HG02870 (cell line): ENCODE data around the gene BEST3.
A peak's percentile ranks its signal among the peaks of the same experiment; 100 is the strongest.

Experiments used
- ATAC-seq: cut with Tn5 transposase; IDR thresholded peaks from one replicate; pipeline ENCODE4 v1.9.1; 2021; ENCODE audit warnings: mild to moderate bottlenecking, moderate library complexity; ENCODE audit not compliant: unreplicated experiment

Gene BEST3

GRCh38 chr12:69698769-69699540 lies at the start of gene BEST3:
BEST3 (minus strand) TSS chr12:69699303; CDS start chr12:69697798, 1,505 bp downstream.
- ATAC-seq, result no peak

GRCh38 chr12:69744109-69744508 lies 45.0 kb upstream of the BEST3 start:
- ATAC-seq, result no peak

GRCh38 chr12:69739287-69740191 lies 40.4 kb upstream of the BEST3 start:
- peak; percentile 40 for ATAC-seq

DNA sequence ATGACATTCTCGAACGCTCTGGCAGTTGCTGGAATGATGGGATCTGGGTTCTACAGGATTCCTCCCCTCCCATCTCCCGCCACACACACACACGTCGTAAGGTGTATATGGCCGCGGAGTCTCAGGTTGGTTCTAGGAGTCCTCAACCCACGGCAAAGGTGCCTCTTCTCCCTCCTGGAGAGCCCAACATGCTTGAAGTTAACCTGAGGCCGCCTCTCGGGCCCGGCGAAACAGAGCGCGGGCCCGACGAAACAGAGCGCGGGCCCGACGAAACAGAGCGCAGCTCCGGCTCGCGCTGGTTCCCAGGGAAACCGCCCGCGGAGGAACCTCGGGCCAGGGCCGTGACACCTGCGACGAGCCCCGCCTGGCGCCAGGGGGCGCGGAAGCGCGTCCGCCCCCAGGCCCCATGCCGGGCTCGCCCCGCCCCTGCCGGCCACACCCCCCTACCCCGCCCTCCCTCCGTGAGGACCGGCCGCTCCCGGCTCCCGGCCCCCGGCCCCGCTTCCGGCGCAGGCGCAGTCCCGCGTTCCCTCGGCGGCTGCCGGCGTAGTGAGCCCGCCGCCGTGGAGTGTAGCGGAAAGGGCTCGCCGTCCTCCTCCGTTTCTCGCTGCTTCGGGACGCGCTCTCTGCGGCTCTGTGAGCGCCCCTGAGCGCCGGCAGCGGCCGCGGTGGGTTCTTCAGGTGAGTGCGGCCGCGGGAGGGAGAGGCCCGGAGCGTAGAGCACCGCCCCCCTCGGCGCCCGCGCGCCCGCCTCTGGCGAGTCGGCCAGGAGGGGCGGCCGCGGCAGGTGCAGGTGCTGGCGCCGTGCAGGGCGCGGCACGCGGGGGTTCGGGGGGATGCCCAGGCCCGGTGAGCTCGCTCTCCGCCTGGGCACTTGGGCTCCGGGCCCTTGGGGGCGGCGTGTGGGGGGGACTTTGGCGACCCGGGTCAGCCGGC lies 39.5 kb upstream of the BEST3 start, which contains the start of gene RAB3IP:
Gene RAB3IP, plus strand, starts transcription at position 510 of the 936 bp plus-strand sequence. CDS start 16,549 bp downstream, outside the sequence.
- ATAC-seq, result peak; percentile 77

GRCh38 chr12:69733638-69734037 lies 34.5 kb upstream of the BEST3 start:
- ATAC-seq, result no peak

GRCh38 chr12:69732088-69732487 lies 33.0 kb upstream of the BEST3 start:
- ATAC-seq, result no peak

DNA sequence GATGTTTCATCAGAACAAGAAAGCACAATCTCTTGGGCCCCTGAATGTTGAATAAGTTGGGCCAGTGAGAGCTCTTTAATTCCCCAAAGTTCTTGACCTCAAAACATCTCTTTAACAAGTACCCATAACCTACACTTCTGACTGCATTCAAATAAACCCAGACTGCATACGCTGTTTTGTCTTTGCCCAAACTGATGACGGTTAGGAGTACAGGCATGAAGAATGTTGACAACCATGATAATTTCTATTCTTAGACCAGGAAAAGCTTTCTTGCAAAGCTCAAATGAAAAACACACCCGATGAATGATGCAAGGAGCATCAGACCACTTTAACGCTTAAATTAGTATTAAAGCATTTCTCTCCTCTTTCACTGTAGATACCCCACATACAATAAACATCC lies 27.8 kb upstream of the BEST3 start:
- ATAC-seq, result no peak

GRCh38 chr12:69720750-69721149 lies 21.6 kb upstream of the BEST3 start:
- no peak for ATAC-seq

GRCh38 chr12:69719336-69720316 lies 20.5 kb upstream of the BEST3 start:
- no peak for ATAC-seq

GRCh38 chr12:69714542-69714941 lies 15.4 kb upstream of the BEST3 start:
- no peak for ATAC-seq

GRCh38 chr12:69712826-69713225 lies 13.7 kb upstream of the BEST3 start:
- no peak for ATAC-seq

- ATAC-seq, result no peak
These were observed 9.5 kb upstream of the BEST3 start for GRCh38 chr12:69708649-69709048.

DNA sequence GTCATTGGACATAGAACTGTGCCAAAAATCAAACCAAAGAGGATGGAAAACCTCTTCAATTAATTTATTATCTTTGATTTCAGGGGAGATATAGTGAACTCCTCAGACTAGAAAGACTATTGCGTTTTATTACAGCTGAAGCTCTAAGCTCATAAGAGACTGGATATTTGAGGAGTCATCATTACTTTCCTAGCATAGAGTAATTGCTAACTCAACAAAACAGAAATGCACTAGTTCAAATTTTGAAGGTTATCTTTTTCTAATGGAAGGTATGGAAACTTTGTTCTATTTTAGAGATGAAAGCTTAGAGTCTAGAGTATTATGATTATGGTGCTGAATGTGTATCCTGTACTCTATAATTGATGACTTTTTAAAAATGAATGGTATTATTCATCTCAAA lies 5.3 kb upstream of the BEST3 start:
- ATAC-seq, result no peak

DNA sequence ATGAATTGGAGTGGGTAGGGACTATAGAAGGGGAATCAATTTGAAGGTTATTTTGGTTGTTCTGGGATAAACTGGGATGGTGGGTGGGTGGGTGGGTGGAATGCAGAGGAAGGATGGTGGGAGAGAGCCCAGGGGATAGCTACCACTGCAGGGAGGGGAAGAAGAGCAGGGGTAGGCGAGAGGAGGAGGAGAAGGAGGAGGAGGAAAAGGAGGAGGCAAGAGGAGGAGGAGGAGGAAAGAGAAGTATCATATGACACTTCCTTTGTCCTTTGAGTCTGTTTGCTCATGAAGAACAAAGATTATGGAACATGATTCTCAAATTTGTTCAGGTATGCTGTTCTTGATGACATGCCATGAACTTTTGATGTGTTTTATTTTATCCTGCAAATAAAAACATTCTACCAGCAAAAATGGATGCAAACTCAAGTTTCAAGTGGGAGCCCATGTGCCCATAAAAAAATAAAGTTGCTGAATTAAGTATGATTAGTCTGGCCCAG lies 4.1 kb upstream of the BEST3 start:
- no peak for ATAC-seq

- no peak for ATAC-seq
These were observed 2.7 kb upstream of the BEST3 start for GRCh38 chr12:69701826-69702225.

GRCh38 chr12:69698054-69698453 lies 1.0 kb downstream of the BEST3 start:
- no peak for ATAC-seq

- ATAC-seq, result no peak
These were observed 5.0 kb downstream of the BEST3 start for GRCh38 chr12:69694123-69694522.

DNA sequence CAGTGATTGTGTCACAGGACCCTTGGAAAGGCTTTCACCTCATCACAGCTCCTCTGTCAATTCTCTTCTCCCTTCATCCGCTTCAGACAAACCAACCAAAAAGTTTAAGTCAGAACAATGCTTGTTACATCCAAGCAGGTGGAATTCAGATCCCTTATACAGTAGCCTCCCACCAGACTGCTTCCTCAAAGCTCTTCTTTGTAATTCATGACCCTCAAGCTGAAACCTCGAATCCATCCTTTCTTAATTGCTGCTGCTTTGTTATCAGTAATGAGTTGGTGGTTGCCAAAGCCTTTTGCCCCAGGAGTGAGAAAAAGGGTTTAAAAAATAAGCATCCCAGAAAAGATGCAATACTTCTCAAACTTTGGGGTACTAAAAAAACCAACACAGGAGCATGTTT lies 9.5 kb downstream of the BEST3 start:
- no peak for ATAC-seq
